Neuronal stem cell (in vitro differentiated cells): Measurements from ENCODE around the gene HMGN5.

Experiments
- DNase-seq: peaks from one replicate; pipeline ENCODE4 v3.0.0-alpha.2; 2013; ENCODE audit warnings: low spot score
- H2AFZ ChIP-seq: one replicate; pipeline ENCODE4 v1.6.1; 2013; ENCODE audit warnings: mild to moderate bottlenecking, low read length, inconsistent platforms
- H2AK5ac ChIP-seq: 2 replicates; pipeline ENCODE4 v1.6.1; 2013; ENCODE audit warnings: low read depth, mild to moderate bottlenecking, inconsistent platforms, low read length, moderate library complexity, mixed read lengths
- H2BK120ac ChIP-seq: 2 replicates; pipeline ENCODE4 v1.6.1; 2013; ENCODE audit warnings: low read depth, mild to moderate bottlenecking, inconsistent platforms, low read length, moderate library complexity, mixed read lengths
- H2BK12ac ChIP-seq: one replicate; pipeline ENCODE4 v1.6.1; 2013; ENCODE audit warnings: low read length, inconsistent platforms
- H2BK15ac ChIP-seq: 2 replicates; pipeline ENCODE4 v1.6.1; 2013; ENCODE audit warnings: mild to moderate bottlenecking, low read length, inconsistent platforms, mixed read lengths
- H2BK5ac ChIP-seq: one replicate; pipeline ENCODE4 v1.6.1; 2013; ENCODE audit warnings: inconsistent platforms, mild to moderate bottlenecking, low read length, moderate library complexity
- H3K14ac ChIP-seq: one replicate; pipeline ENCODE4 v1.6.1; 2013; ENCODE audit warnings: low read length, inconsistent platforms
- H3K18ac ChIP-seq: 2 replicates; pipeline ENCODE4 v1.6.1; 2013; ENCODE audit warnings: low read length, inconsistent platforms
- H3K23ac ChIP-seq: 2 replicates; pipeline ENCODE4 v1.6.1; 2013; ENCODE audit warnings: low read depth, mild to moderate bottlenecking, mixed read lengths, low read length, inconsistent platforms; ENCODE audit not compliant: poor library complexity
- H3K27ac ChIP-seq: replicated peaks from 3 replicates; pipeline ENCODE4 v1.5.1; 2013; ENCODE audit warnings: low read length, inconsistent platforms
- H3K27me3 ChIP-seq, 3 experiments: 2 replicates each; pipeline ENCODE4 v1.6.1; 2013; ENCODE audit warnings: low read length in 3 of 3, mild to moderate bottlenecking in 2 of 3, inconsistent platforms in 1 of 3, low read depth in 1 of 3, mixed read lengths in 1 of 3, moderate library complexity in 1 of 3; ENCODE audit not compliant: control insufficient read depth in 3 of 3, insufficient read depth in 3 of 3
- H3K36me3 ChIP-seq, 2 donors: replicated peaks in 1 of 2; 2 replicates each; pipeline ENCODE4 v1.6.1; 2013; ENCODE audit warnings: low read length in 2 of 2; ENCODE audit not compliant: control insufficient read depth in 2 of 2, insufficient read depth in 2 of 2
- H3K4ac ChIP-seq: 2 replicates; pipeline ENCODE4 v1.6.1; 2013; ENCODE audit warnings: inconsistent platforms, mild to moderate bottlenecking, low read length, moderate library complexity
- H3K4me1 ChIP-seq, 2 donors: 1 replicate in 1 of 2; 2 replicates in 1 of 2; pipeline ENCODE4 v1.6.1; 2013; ENCODE audit warnings: low read length in 2 of 2, low read depth in 1 of 2; ENCODE audit not compliant: control insufficient read depth in 2 of 2, insufficient read depth in 1 of 2
- H3K4me2 ChIP-seq: one replicate; pipeline ENCODE4 v1.6.1; 2013; ENCODE audit warnings: mild to moderate bottlenecking, low read length, inconsistent platforms; ENCODE audit not compliant: insufficient read depth, poor library complexity, severe bottlenecking
- H3K4me3 ChIP-seq, 2 donors: 2 replicates each; pipeline ENCODE4 v1.5.1; 2013; ENCODE audit warnings: low read length in 2 of 2, mild to moderate bottlenecking in 2 of 2, inconsistent platforms in 1 of 2, moderate library complexity in 1 of 2
- H3K79me1 ChIP-seq: one replicate; pipeline ENCODE4 v1.6.1; 2013; ENCODE audit warnings: low read depth, mild to moderate bottlenecking, inconsistent platforms, low read length, moderate library complexity
- H3K9ac ChIP-seq: one replicate; pipeline ENCODE4 v1.6.1; 2013; ENCODE audit warnings: mild to moderate bottlenecking, low read depth, low read length, inconsistent platforms; ENCODE audit not compliant: poor library complexity
- H3K9me3 ChIP-seq, 2 donors: replicated peaks in 1 of 2; 2 replicates each; pipeline versions ENCODE3 to v1.6.1; 2013; ENCODE audit warnings: low read length in 2 of 2, mild to moderate bottlenecking in 2 of 2, inconsistent platforms in 1 of 2, low read depth in 1 of 2, mixed read lengths in 1 of 2, moderate library complexity in 1 of 2; ENCODE audit not compliant: control insufficient read depth in 2 of 2, insufficient read depth in 1 of 2
- H4K8ac ChIP-seq: one replicate; pipeline ENCODE4 v1.6.1; 2013; ENCODE audit warnings: low read depth, mild to moderate bottlenecking, inconsistent platforms, low read length, moderate library complexity
- H4K91ac ChIP-seq: one replicate; pipeline ENCODE4 v1.6.1; 2013; ENCODE audit warnings: low read length, low read depth, mild to moderate bottlenecking, inconsistent platforms; ENCODE audit not compliant: poor library complexity
- WGBS, 2 donors: extraction: QIAGEN DNeasy Blood & Tissue Kit; methylation state at CpG; one replicate each; pipeline ENCODE4 v1.1.7; 2013; ENCODE audit warnings: missing lambda C conversion rate in 2 of 2, mixed read lengths in 1 of 2; ENCODE audit not compliant: insufficient read length in 2 of 2, insufficient replicate concordance in 1 of 2; ENCODE audit errors: extremely low coverage in 2 of 2; 5-methylcytosine and 5-hydroxymethylcytosine counted together

The HMGN5 gene

DNA sequence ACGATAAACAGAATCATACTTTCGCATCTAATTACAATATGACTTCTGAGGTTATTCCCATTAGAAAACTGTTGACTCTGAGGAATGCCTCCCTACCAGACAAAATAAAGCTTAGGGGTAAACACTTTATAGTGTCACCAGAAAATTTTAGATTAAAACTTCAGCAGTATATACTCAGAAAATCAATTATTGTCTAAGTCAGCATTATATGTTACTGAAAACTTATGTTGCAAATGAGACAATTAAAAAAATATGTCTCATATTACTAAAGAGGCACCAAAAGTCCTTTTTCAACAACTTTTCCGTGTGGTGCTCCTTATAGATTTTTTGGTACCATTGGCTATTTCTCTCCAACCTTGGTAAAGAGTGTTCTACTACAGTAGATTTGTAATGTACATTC, 91.4 kb downstream of the HMGN5 start:
- Histone ChIP-seq H4K91ac (no peak overlapping the region), H2BK120ac (no peak overlapping the region), H3K4me3 (no peak overlapping the region), H3K4ac (no peak overlapping the region), H2BK12ac (no peak overlapping the region), H3K4me1 (no peaks in the 10 kb centered on the region), H2BK5ac (no peak overlapping the region), H3K27me3 (no peaks in the 10 kb centered on the region), H3K27ac (no peak overlapping the region), H3K23ac (no peak overlapping the region), H3K14ac (no peak overlapping the region), H3K9ac (no peak overlapping the region), H2BK15ac (no peak overlapping the region), H2AK5ac (no peak overlapping the region), H3K79me1 (no peaks in the 10 kb centered on the region), H3K18ac (no peak overlapping the region), H3K36me3 (no peaks in the 10 kb centered on the region), H4K8ac (no peak overlapping the region), H3K9me3 (peaks cover 0 to 1% of the 10 kb centered on the region in 2 donors), H3K4me2 (no peak overlapping the region), H2AFZ (no peak overlapping the region)
- WGBS, 2 donors: no CpG with 5 or more reads among the region's 3 CpGs
- DNase-seq: no peak

DNA sequence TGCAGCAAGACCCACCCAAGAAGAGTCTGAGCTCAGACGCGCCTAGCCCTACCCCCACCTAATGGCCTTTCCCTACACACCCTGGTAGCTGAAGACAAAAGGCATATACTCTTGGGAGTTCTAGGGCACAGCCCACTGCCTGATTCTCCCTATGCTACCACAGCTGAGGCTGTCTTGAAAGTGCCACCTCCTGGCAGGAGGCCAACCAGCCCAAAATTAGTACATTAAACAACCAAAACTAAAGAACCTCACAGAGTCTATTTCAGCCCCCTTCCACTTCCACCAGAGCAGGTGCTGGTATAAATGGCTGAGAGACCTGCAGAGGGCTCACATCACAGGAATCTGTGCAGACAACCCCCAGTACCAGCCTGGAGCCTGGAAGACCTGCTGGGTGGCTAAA, 119.1 kb downstream of the HMGN5 start:
- no peak overlapping the region for H3K18ac ChIP-seq
- no peak overlapping the region for H3K4me3 ChIP-seq
- no peaks in the 10 kb centered on the region for H3K4me1 ChIP-seq
- no CpG with 5 or more reads among the region's 2 CpGs for WGBS, 2 donors
- H3K14ac ChIP-seq: no peak overlapping the region
- no peak overlapping the region for H4K8ac ChIP-seq
- no peaks in the 10 kb centered on the region for H3K9me3 ChIP-seq
- H3K27ac ChIP-seq: no peak overlapping the region
- H2BK120ac ChIP-seq: no peak overlapping the region
- H3K9ac ChIP-seq: no peak overlapping the region
- no peak overlapping the region for H3K23ac ChIP-seq
- H3K79me1 ChIP-seq: no peaks in the 10 kb centered on the region
- no peak for DNase-seq
- H3K4me2 ChIP-seq: no peak overlapping the region
- H2BK12ac ChIP-seq: no peak overlapping the region
- H4K91ac ChIP-seq: no peak overlapping the region
- no peaks in the 10 kb centered on the region for H3K27me3 ChIP-seq
- H2AK5ac ChIP-seq: no peak overlapping the region
- H2AFZ ChIP-seq: no peak overlapping the region
- no peak overlapping the region for H2BK15ac ChIP-seq
- H3K36me3 ChIP-seq: no peaks in the 10 kb centered on the region
- H3K4ac ChIP-seq: no peak overlapping the region
- no peak overlapping the region for H2BK5ac ChIP-seq
